HL-60 (cell line): ENCODE data around the gene KRTAP5-11.
"Not testable (repeated sequence)": the region's sequence is repeated elsewhere in the genome, so short reads cannot be mapped to it uniquely, and the experiment has no call there.

ENCODE experiments used
- CTCF ChIP-seq: IDR thresholded peaks from one replicate; pipeline ENCODE4 v1.5.1; 2011; ENCODE audit warnings: low read length, control low read depth, inconsistent platforms; ENCODE audit not compliant: insufficient read depth
- GABPA ChIP-seq: IDR thresholded peaks from 2 replicates; pipeline ENCODE4 v1.6.1; 2012; ENCODE audit warnings: low read depth

GRCh38 chr11:71589546-71589920 is 6.9 kb upstream of the KRTAP5-11 start:
- not testable (repeated sequence) for TF ChIP-seq GABPA, CTCF
